ENCODE measurements around the gene NECTIN2. TPM values are rescaled to one million over a fixed set of nuclear protein-coding genes. Genes with fewer than 3 reads are reported as not detected.
A peak's percentile ranks its signal among the peaks of the same experiment; 100 is the strongest.
"Not testable (repeated sequence)": the region's sequence is repeated elsewhere in the genome, so short reads cannot be mapped to it uniquely, and the experiment has no call there.

The NECTIN2 gene
- total RNA-seq, 6 experiments from 2014 or later, result 63.5 to 127 (median 87.4) TPM

GRCh38 chr19:44907613-44908012, 61.5 kb downstream of the NECTIN2 start:
- Histone ChIP-seq H3K36me3 (peaks cover 0 to 27% (median 7%) of the 10 kb centered on the region in 4 donors), H3K27ac (peak overlapping the region in 2 of 3 donors; percentile 31 to 49), H3K4me1 (peaks cover 0 to 60% (median 0%) of the 10 kb centered on the region in 4 donors), H3K4me3 (peak overlapping the region; percentile 48 to 84 (median 83)), H3K27me3 (no peaks in the 10 kb centered on the region), H3K9me3 (no peaks in the 10 kb centered on the region)
- WGBS (ENCODE audit: insufficient coverage, low coverage, low lambda C conversion rate, missing lambda C conversion rate), result 51% methylated on average over 3 of the region's 12 CpGs
- intact Hi-C loops (cut with DNase I), result loop anchor here in 1 of 2 donors (5.0 kb wide), 1 partner anchor 40 kb away; the partner anchor contains the start of gene APOC2
- TF ChIP-seq POLR2A (IDR thresholded peaks at IDR 0.05) (no peak), CTCF (IDR thresholded peaks at IDR 0.05) (no peak)
- DNase-seq (no peak), ATAC-seq (no peak)

- no peaks in the 10 kb centered on the region for H3K9me3 ChIP-seq
- H3K4me1 ChIP-seq, result peaks cover 0 to 60% (median 0%) of the 10 kb centered on the region in 4 donors
- intact Hi-C loops (cut with DNase I), result loop anchor here in 1 of 2 donors (5.0 kb wide), 1 partner anchor 39 kb away; the partner anchor contains the start of gene APOC2
- no peak for TF ChIP-seq POLR2A (IDR thresholded peaks at IDR 0.05)
- no peak for TF ChIP-seq CTCF (IDR thresholded peaks at IDR 0.05)
- H3K27ac ChIP-seq, result peak overlapping the region in 2 of 3 donors; percentile 31 to 49
- H3K4me3 ChIP-seq, result peak overlapping the region; percentile 48 to 84 (median 83)
- H3K36me3 ChIP-seq, result peaks cover 0 to 27% (median 7%) of the 10 kb centered on the region in 4 donors
- DNase-seq, result no peak
- ATAC-seq, result no peak
- WGBS (ENCODE audit: insufficient coverage, low coverage, low lambda C conversion rate, missing lambda C conversion rate), result 60% methylated on average over 21 of the region's 46 CpGs
- H3K27me3 ChIP-seq, result no peaks in the 10 kb centered on the region
Observed at GRCh38 chr19:44908074-44908835, 62.2 kb downstream of the NECTIN2 start.

GRCh38 chr19:44908836-44909261, 62.8 kb downstream of the NECTIN2 start:
- intact Hi-C loops (cut with DNase I), result loop anchor here in 1 of 2 donors (5.0 kb wide), 1 partner anchor 38 kb away; the partner anchor contains the start of gene APOC2
- ATAC-seq, result no peak

GRCh38 chr19:44909775-44910174, 63.7 kb downstream of the NECTIN2 start:
- peaks cover 0 to 27% (median 7%) of the 10 kb centered on the region in 4 donors for H3K36me3 ChIP-seq
- 54% methylated on average over 3 of the region's 5 CpGs for WGBS (ENCODE audit: insufficient coverage, low coverage, low lambda C conversion rate, missing lambda C conversion rate)
- intact Hi-C loops (cut with DNase I), result loop anchor here in 1 of 2 donors (5.0 kb wide), 1 partner anchor 38 kb away; the partner anchor contains the start of gene APOC2
- no peaks in the 10 kb centered on the region for H3K27me3 ChIP-seq
- no peak for TF ChIP-seq CTCF (IDR thresholded peaks at IDR 0.05)
- TF ChIP-seq POLR2A (IDR thresholded peaks at IDR 0.05), result no peak
- no peaks in the 10 kb centered on the region for H3K9me3 ChIP-seq
- H3K4me1 ChIP-seq, result peaks cover 0 to 49% (median 0%) of the 10 kb centered on the region in 4 donors
- H3K4me3 ChIP-seq, result no peak overlapping the region
- DNase-seq (no peak), ATAC-seq (no peak)
- H3K27ac ChIP-seq, result peak overlapping the region in 1 of 3 donors; percentile 45

More at GRCh38 chr19:44908836-44909261, 62.8 kb downstream of the NECTIN2 start:
- H3K36me3 ChIP-seq, result peaks cover 0 to 27% (median 7%) of the 10 kb centered on the region in 4 donors
- H3K9me3 ChIP-seq, result no peaks in the 10 kb centered on the region
- WGBS (ENCODE audit: insufficient coverage, low coverage, low lambda C conversion rate, missing lambda C conversion rate), result no CpG with 5 or more reads among the region's 44 CpGs
- no peak for TF ChIP-seq POLR2A (IDR thresholded peaks at IDR 0.05)
- no peak for TF ChIP-seq CTCF (IDR thresholded peaks at IDR 0.05)
- peak overlapping the region in 1 of 3 donors; percentile 18 for H3K27ac ChIP-seq
- no peaks in the 10 kb centered on the region for H3K27me3 ChIP-seq
- peak overlapping the region in 1 of 3 donors; percentile 83 for H3K4me3 ChIP-seq
- peak in 2 of 3 donors; percentile 42 to 56 for DNase-seq
- peaks cover 0 to 54% (median 0%) of the 10 kb centered on the region in 4 donors for H3K4me1 ChIP-seq

GRCh38 chr19:44911896-44912295, 65.8 kb downstream of the NECTIN2 start:
- Histone ChIP-seq H3K36me3 (peaks cover 0 to 27% (median 7%) of the 10 kb centered on the region in 4 donors), H3K27ac (peak overlapping the region; percentile 26 to 81 (median 44)), H3K4me1 (peaks cover 0 to 48% (median 0%) of the 10 kb centered on the region in 4 donors)
- H3K9me3 ChIP-seq; H3K4me3 ChIP-seq; H3K27me3 ChIP-seq; DNase-seq; intact Hi-C loops (cut with DNase I); ATAC-seq: not testable (repeated sequence)
- WGBS (ENCODE audit: insufficient coverage, low coverage, low lambda C conversion rate, missing lambda C conversion rate), result 89% methylated on average over 2 of the region's 6 CpGs

Data from right lobe of liver (tissue), 6 donors.